Suprapubic skin (tissue), 3 donors: ENCODE data around the gene TFIP11.

Experiments
- POLR2A ChIP-seq, 2 donors: fragments of 450-650 bp; IDR thresholded peaks; one replicate each; pipeline ENCODE4 v1.6.1; 2017; ENCODE audit warnings: antibody characterized with exemption in 2 of 2, mild to moderate bottlenecking in 2 of 2, moderate library complexity in 2 of 2
- TF ChIP-seq, protein P1 (sequence below), 2 donors: fragments of 200-600 bp in 1 of 2; fragments of 450-650 bp in 1 of 2; sonication (generic) in 1 of 2; IDR thresholded peaks; one replicate each; pipeline ENCODE4 v1.5.1; 2016 to 2019; ENCODE audit warnings: antibody characterized with exemption in 2 of 2, mild to moderate bottlenecking in 1 of 2, moderate library complexity in 1 of 2

- no peak for TF ChIP-seq POLR2A (IDR thresholded peaks at IDR 0.05)
- TF ChIP-seq, protein P1, sequence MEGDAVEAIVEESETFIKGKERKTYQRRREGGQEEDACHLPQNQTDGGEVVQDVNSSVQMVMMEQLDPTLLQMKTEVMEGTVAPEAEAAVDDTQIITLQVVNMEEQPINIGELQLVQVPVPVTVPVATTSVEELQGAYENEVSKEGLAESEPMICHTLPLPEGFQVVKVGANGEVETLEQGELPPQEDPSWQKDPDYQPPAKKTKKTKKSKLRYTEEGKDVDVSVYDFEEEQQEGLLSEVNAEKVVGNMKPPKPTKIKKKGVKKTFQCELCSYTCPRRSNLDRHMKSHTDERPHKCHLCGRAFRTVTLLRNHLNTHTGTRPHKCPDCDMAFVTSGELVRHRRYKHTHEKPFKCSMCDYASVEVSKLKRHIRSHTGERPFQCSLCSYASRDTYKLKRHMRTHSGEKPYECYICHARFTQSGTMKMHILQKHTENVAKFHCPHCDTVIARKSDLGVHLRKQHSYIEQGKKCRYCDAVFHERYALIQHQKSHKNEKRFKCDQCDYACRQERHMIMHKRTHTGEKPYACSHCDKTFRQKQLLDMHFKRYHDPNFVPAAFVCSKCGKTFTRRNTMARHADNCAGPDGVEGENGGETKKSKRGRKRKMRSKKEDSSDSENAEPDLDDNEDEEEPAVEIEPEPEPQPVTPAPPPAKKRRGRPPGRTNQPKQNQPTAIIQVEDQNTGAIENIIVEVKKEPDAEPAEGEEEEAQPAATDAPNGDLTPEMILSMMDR (IDR thresholded peaks at IDR 0.05): no peak
Observed at GRCh38 chr22:26545827-26546226, 33.6 kb upstream of the TFIP11 start.
